Measurements from ENCODE around the gene KCNN1.
A peak's percentile ranks its signal among the peaks of the same experiment; 100 is the strongest.

KCNN1 gene

GRCh38 chr19:17963936-17964691 lies 2.8 kb upstream of the KCNN1 start:
- Histone ChIP-seq H3K27ac (ENCODE audit: low read length) (no peak overlapping the region), H3K9me3 (ENCODE audit: control insufficient read depth, low read depth, low read length) (no peaks in the 10 kb centered on the region), H3K27me3 (ENCODE audit: control insufficient read depth, insufficient read depth, low read length) (peaks cover 16% of the 10 kb centered on the region), H3K36me3 (ENCODE audit: control insufficient read depth, low read depth, low read length) (no peaks in the 10 kb centered on the region), H3K4me3 (ENCODE audit: low read length) (no peak overlapping the region), H3K9ac (ENCODE audit: low read length) (no peak overlapping the region), H3K4me1 (ENCODE audit: control insufficient read depth, low read depth, low read length) (peaks cover 10% of the 10 kb centered on the region)

GRCh38 chr19:17965370-17966128 lies 1.4 kb upstream of the KCNN1 start:
- H3K9me3 ChIP-seq (ENCODE audit: control insufficient read depth, low read depth, low read length), result no peaks in the 10 kb centered on the region
- H3K27me3 ChIP-seq (ENCODE audit: control insufficient read depth, insufficient read depth, low read length), result peaks cover 16% of the 10 kb centered on the region
- no peak overlapping the region for H3K9ac ChIP-seq (ENCODE audit: low read length)
- no peak overlapping the region for H3K4me3 ChIP-seq (ENCODE audit: low read length)
- no peak overlapping the region for H3K27ac ChIP-seq (ENCODE audit: low read length)
- no peaks in the 10 kb centered on the region for H3K36me3 ChIP-seq (ENCODE audit: control insufficient read depth, low read depth, low read length)
- peaks cover 10% of the 10 kb centered on the region for H3K4me1 ChIP-seq (ENCODE audit: control insufficient read depth, low read depth, low read length)

- Histone ChIP-seq H3K36me3 (ENCODE audit: control insufficient read depth, low read depth, low read length) (no peaks in the 10 kb centered on the region), H3K4me1 (ENCODE audit: control insufficient read depth, low read depth, low read length) (peaks cover 10% of the 10 kb centered on the region), H3K27me3 (ENCODE audit: control insufficient read depth, insufficient read depth, low read length) (peaks cover 16% of the 10 kb centered on the region), H3K4me3 (ENCODE audit: low read length) (no peak overlapping the region), H3K27ac (ENCODE audit: low read length) (no peak overlapping the region), H3K9me3 (ENCODE audit: control insufficient read depth, low read depth, low read length) (no peaks in the 10 kb centered on the region), H3K9ac (ENCODE audit: low read length) (no peak overlapping the region)
These were observed 801 bp upstream of the KCNN1 start for GRCh38 chr19:17966129-17966483.

- H3K27ac ChIP-seq (ENCODE audit: low read length), result no peak overlapping the region
- H3K9ac ChIP-seq (ENCODE audit: low read length), result no peak overlapping the region
- no peaks in the 10 kb centered on the region for H3K9me3 ChIP-seq (ENCODE audit: control insufficient read depth, low read depth, low read length)
- H3K4me1 ChIP-seq (ENCODE audit: control insufficient read depth, low read depth, low read length), result peaks cover 8% of the 10 kb centered on the region
- peak overlapping the region; percentile 47 for H3K4me3 ChIP-seq (ENCODE audit: low read length)
- no peaks in the 10 kb centered on the region for H3K36me3 ChIP-seq (ENCODE audit: control insufficient read depth, low read depth, low read length)
- peaks cover 16% of the 10 kb centered on the region for H3K27me3 ChIP-seq (ENCODE audit: control insufficient read depth, insufficient read depth, low read length)
These were observed 547 bp downstream of the KCNN1 start for GRCh38 chr19:17967257-17968051.

- Histone ChIP-seq H3K9ac (ENCODE audit: low read length) (no peak overlapping the region), H3K27me3 (ENCODE audit: control insufficient read depth, insufficient read depth, low read length) (peaks cover 16% of the 10 kb centered on the region), H3K4me3 (ENCODE audit: low read length) (no peak overlapping the region), H3K4me1 (ENCODE audit: control insufficient read depth, low read depth, low read length) (peaks cover 7% of the 10 kb centered on the region), H3K36me3 (ENCODE audit: control insufficient read depth, low read depth, low read length) (no peaks in the 10 kb centered on the region), H3K27ac (ENCODE audit: low read length) (no peak overlapping the region), H3K9me3 (ENCODE audit: control insufficient read depth, low read depth, low read length) (no peaks in the 10 kb centered on the region)
These were observed 1.5 kb downstream of the KCNN1 start for GRCh38 chr19:17968362-17968761.

GRCh38 chr19:17969096-17969792 lies 2.3 kb downstream of the KCNN1 start:
- Histone ChIP-seq H3K36me3 (ENCODE audit: control insufficient read depth, low read depth, low read length) (no peaks in the 10 kb centered on the region), H3K9me3 (ENCODE audit: control insufficient read depth, low read depth, low read length) (no peaks in the 10 kb centered on the region), H3K27me3 (ENCODE audit: control insufficient read depth, insufficient read depth, low read length) (peaks cover 16% of the 10 kb centered on the region), H3K4me3 (ENCODE audit: low read length) (no peak overlapping the region), H3K27ac (ENCODE audit: low read length) (no peak overlapping the region), H3K4me1 (ENCODE audit: control insufficient read depth, low read depth, low read length) (peaks cover 7% of the 10 kb centered on the region), H3K9ac (ENCODE audit: low read length) (no peak overlapping the region)

GRCh38 chr19:17972230-17972629 lies 5.3 kb downstream of the KCNN1 start:
- no peak overlapping the region for H3K4me3 ChIP-seq (ENCODE audit: low read length)
- H3K36me3 ChIP-seq (ENCODE audit: control insufficient read depth, low read depth, low read length), result no peaks in the 10 kb centered on the region
- no peaks in the 10 kb centered on the region for H3K9me3 ChIP-seq (ENCODE audit: control insufficient read depth, low read depth, low read length)
- H3K4me1 ChIP-seq (ENCODE audit: control insufficient read depth, low read depth, low read length), result no peaks in the 10 kb centered on the region
- H3K27me3 ChIP-seq (ENCODE audit: control insufficient read depth, insufficient read depth, low read length), result peaks cover 6% of the 10 kb centered on the region
- H3K9ac ChIP-seq (ENCODE audit: low read length), result no peak overlapping the region
- no peak overlapping the region for H3K27ac ChIP-seq (ENCODE audit: low read length)

GRCh38 chr19:17973759-17974158 lies 6.9 kb downstream of the KCNN1 start:
- Histone ChIP-seq H3K36me3 (ENCODE audit: control insufficient read depth, low read depth, low read length) (no peaks in the 10 kb centered on the region), H3K9me3 (ENCODE audit: control insufficient read depth, low read depth, low read length) (no peaks in the 10 kb centered on the region), H3K4me3 (ENCODE audit: low read length) (no peak overlapping the region), H3K4me1 (ENCODE audit: control insufficient read depth, low read depth, low read length) (no peaks in the 10 kb centered on the region), H3K27me3 (ENCODE audit: control insufficient read depth, insufficient read depth, low read length) (no peaks in the 10 kb centered on the region), H3K9ac (ENCODE audit: low read length) (no peak overlapping the region), H3K27ac (ENCODE audit: low read length) (no peak overlapping the region)

- Histone ChIP-seq H3K4me3 (ENCODE audit: low read length) (no peak overlapping the region), H3K27me3 (ENCODE audit: control insufficient read depth, insufficient read depth, low read length) (no peaks in the 10 kb centered on the region), H3K9ac (ENCODE audit: low read length) (no peak overlapping the region)
These were observed 7.6 kb downstream of the KCNN1 start for GRCh38 chr19:17974551-17974950.

GRCh38 chr19:17975032-17975431 lies 8.1 kb downstream of the KCNN1 start:
- Histone ChIP-seq H3K27ac (ENCODE audit: low read length) (no peak overlapping the region), H3K27me3 (ENCODE audit: control insufficient read depth, insufficient read depth, low read length) (no peaks in the 10 kb centered on the region), H3K4me1 (ENCODE audit: control insufficient read depth, low read depth, low read length) (no peaks in the 10 kb centered on the region), H3K36me3 (ENCODE audit: control insufficient read depth, low read depth, low read length) (no peaks in the 10 kb centered on the region), H3K9me3 (ENCODE audit: control insufficient read depth, low read depth, low read length) (no peaks in the 10 kb centered on the region), H3K4me3 (ENCODE audit: low read length) (no peak overlapping the region), H3K9ac (ENCODE audit: low read length) (no peak overlapping the region)

More at GRCh38 chr19:17974551-17974950, 7.6 kb downstream of the KCNN1 start:
- no peaks in the 10 kb centered on the region for H3K36me3 ChIP-seq (ENCODE audit: control insufficient read depth, low read depth, low read length)
- no peaks in the 10 kb centered on the region for H3K9me3 ChIP-seq (ENCODE audit: control insufficient read depth, low read depth, low read length)
- H3K27ac ChIP-seq (ENCODE audit: low read length), result no peak overlapping the region
- no peaks in the 10 kb centered on the region for H3K4me1 ChIP-seq (ENCODE audit: control insufficient read depth, low read depth, low read length)

GRCh38 chr19:17977021-17977420 lies 10.1 kb downstream of the KCNN1 start:
- Histone ChIP-seq H3K9me3 (ENCODE audit: control insufficient read depth, low read depth, low read length) (no peaks in the 10 kb centered on the region), H3K27me3 (ENCODE audit: control insufficient read depth, insufficient read depth, low read length) (no peaks in the 10 kb centered on the region), H3K9ac (ENCODE audit: low read length) (no peak overlapping the region), H3K4me3 (ENCODE audit: low read length) (no peak overlapping the region), H3K27ac (ENCODE audit: low read length) (no peak overlapping the region), H3K4me1 (ENCODE audit: control insufficient read depth, low read depth, low read length) (no peaks in the 10 kb centered on the region), H3K36me3 (ENCODE audit: control insufficient read depth, low read depth, low read length) (no peaks in the 10 kb centered on the region)
